GM19324 (cell line): ENCODE data around the gene NDRG2.

Source experiments
- ATAC-seq: cut with Tn5 transposase; IDR thresholded peaks from one replicate; pipeline ENCODE4 v1.9.1; 2021; ENCODE audit warnings: mild to moderate bottlenecking, moderate library complexity; ENCODE audit not compliant: unreplicated experiment, low FRiP score

Gene NDRG2

GRCh38 chr14:20980906-20981305 lies 44.0 kb downstream of the NDRG2 start:
- ATAC-seq = no peak

DNA sequence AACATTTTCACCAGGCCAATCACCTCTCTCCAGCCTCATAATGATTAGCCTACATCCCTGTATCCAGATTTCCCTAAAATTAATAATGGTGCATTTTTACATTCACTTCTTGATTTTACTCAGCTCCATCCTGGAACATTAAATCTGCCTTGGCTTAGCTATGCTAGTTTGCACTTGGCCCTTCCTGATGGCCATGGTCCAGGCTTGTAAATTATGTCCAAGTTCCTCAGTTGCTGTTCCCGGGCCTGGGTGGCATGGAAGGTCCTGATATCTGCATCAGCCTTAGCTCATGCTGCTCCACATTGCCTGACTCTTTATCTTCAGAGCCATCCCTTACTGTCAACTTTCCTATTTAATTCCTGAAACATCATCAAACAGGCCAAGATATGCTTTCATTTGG lies 46.2 kb downstream of the NDRG2 start:
- no peak for ATAC-seq

DNA sequence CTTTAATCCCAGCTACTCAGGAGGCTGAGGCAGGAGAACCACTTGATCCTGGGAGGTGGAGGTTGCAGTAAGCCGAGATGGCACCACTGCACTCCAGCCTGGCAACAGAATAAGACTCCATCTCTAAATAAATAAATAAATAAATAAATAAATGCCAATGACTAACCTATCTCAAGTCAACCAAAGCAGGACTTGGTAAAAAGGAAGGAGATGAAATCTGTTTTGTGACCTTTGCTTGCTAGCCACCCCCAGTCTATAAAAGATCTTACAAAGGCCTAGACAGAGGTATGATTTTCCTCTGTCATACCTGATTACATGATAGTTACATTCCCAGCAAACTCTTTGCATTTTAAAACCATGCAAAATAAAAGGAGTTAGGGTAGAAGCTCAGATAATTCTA lies 48.6 kb downstream of the NDRG2 start:
- no peak for ATAC-seq

- no peak for ATAC-seq
These were observed 51.4 kb downstream of the NDRG2 start for GRCh38 chr14:20973501-20973900.

DNA sequence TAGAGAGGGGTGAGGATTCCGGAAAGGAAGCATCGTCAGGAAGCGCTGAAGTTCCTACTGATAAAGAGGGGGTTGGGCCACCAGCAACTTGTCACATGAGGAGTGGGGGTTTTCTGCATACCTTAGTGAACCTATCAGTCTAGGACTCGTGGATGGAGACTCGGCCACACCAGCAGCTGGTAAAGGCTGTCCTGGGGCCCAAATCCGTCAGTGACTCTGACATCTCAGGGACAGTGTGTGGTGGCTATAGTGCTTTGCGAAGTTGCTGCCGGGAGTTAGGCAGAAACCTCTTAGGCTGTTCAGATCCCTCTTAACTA lies 53.2 kb downstream of the NDRG2 start:
- ATAC-seq = no peak

DNA sequence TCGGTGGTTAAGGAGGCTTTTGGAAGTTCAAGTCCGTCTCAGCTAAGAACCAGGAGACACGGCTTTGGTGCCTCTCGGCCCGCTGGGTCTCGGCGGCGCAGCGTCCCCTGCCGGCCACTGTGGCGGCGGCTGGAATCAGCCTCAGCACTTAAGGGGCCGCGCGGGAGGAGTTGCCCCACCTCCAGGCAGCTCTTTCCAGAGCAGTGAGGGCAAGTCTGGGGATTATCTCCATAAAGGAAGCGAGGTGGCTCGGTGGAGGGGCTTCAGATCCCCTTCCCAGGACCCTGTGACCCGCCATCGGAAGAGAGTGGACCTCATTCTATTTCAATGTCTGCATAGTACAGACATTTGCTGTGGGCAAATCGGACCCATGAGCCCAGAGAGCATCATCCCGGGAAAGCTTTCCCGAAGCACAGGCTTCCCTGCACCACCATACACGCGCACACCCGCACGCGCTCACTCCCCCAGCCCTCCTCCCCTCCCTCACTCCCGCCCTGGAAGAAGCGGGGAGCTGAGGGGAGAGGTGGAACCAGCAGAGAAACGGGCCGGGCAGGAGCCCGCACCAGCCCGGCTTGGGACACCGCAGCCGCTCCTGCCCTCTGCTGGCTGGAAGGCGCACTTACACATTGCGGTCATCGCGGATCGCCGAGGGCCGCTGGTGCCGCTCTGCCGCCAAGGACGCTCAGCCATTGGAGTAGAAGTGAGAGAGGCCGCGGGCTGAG lies 53.7 kb downstream of the NDRG2 start:
- ATAC-seq = peak; percentile 93

DNA sequence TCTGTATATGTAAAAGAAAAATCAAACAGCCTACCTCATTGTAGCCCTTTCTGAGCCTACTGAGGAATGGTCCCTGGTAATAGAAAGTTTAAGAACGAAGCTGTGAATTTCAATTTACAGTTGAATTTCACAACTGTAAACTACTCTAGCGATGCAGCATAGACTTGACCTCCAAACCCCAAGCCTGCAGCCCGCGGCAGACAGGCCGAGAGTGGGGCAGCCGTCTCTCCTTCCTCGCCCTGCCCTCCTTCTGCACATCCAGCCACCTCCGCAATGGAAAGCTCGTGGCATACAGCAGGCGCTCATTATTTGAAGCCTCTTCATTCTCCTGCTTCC lies 54.2 kb downstream of the NDRG2 start:
- ATAC-seq = no peak

DNA sequence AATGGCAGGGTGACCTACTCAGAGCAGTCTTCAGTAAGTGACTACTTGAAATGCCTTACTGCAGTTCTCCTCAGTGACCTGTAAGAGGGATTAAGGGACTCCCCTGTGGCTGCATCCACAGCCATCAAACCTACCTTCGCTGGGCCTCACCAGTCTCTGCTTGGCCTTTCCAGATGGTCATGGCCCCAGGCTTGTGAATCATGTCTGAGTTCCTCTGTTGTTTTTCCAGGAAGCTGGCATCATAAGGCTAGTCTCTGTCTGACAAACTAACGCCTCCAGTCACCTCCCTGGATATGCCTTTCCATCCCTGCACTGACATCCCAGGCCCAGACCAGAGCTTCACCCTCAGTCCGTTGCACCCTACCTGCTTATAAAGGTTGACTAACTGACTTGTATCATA lies 55.5 kb downstream of the NDRG2 start:
- no peak for ATAC-seq
